HG03025 (cell line): ENCODE measurements around the gene POTEF.
"Not testable (repeated sequence)": the region's sequence is repeated elsewhere in the genome, so short reads cannot be mapped to it uniquely, and the experiment has no call there.

ENCODE experiments used
- ATAC-seq: cut with Tn5 transposase; IDR thresholded peaks from one replicate; pipeline ENCODE4 v1.9.1; 2021; ENCODE audit warnings: mild to moderate bottlenecking, moderate library complexity; ENCODE audit not compliant: unreplicated experiment, low FRiP score

Gene POTEF

DNA sequence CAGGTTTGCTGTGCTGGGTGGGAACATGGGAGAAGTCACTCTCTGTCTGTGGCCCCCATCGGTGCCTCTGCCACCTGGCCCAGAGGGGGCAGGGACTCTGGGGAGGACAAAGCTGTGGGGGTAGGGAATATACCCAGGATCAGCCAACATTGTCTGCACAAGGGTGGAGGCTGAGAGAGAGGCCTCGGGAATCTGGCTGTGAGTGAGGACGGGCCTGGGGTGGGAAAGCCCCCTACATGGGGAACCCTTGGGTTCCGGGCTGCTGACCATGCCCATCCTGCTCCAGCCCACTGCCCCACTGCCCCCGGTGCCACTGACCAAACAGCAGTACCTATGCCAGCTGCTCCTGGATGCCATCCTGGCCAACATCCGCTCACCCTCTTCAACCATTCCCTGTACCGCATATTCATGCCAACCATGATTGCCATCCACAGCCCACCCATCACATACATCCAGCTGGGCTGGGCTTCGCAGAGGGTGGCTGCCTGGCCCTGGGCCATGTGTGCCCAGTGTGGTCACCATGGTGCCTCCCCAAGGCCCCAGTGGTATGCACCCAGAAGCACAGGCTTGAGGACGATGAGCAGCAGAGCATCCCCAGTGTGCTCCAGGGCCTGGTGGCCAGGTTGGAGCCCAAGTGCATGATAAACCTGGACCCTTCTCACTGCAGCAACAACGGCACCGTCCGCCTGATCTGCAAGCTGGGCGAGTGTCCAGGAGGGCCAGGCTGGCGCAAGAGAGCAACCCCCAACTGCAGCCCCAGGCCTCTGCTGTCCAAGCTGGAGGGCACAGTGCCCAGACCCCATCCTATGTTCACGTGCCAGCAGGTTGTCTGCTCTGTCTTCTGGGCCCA is 6.9 kb upstream of the POTEF start:
- ATAC-seq = no peak

DNA sequence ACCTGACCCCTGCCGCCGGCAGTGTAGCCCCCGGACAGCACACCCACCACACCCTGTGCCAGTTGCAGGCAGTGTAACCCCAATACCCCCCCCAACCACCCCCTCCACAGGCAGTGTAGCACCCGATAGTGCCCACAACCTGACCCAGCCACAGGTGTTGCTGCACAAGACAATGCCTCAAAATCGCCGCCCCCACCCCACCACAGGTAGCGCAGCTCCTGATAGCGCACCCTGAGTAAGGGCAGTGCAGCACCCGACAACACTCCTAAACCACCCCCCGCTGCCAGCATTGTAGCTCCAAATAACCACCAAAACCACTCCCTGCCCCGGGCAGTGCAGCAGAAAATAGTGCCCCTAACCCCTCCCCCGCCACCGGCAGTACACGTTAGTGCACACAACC is 558 bp downstream of the POTEF start:
- not testable (repeated sequence) for ATAC-seq

DNA sequence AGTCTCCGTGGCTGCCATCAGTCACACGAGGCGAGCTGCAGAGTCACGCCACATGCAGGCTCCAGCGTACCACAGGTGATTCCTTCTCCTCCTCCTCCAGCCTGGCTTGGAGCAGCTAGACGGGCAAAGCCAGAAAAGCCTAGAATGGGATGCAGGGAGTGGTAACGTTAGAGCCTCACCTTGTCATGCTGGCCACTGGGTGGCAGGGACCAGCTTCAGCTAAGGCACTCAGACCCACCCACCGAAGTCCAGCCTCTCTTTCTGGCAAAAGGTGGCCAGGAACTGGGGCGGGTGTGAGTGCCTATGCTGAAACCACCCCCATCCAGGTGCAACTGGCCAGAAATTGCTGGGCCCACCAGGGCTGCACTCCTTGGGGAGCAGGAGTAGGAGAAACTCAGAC is 1.3 kb downstream of the POTEF start:
- ATAC-seq = not testable (repeated sequence)

DNA sequence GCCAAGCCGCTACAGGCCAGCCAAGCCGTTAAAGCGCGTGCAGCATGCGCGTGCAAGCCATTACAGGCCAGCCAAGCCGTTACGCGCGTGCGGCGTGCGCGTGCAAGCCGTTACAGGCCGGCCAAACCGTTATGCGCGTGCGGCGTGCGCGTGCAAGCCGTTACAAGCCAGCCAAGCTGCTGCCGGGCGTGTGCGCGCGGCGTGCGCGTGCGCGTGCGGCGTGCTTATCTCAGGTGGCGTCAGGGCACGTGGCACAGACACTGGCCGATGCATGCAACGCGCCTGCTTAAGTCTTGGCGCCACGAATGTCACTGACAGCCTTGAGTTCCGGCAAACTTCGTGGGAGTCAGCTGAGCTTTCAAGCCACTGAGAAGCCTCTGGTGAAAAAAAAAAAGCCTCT is 8.1 kb downstream of the POTEF start:
- ATAC-seq = not testable (repeated sequence)

DNA sequence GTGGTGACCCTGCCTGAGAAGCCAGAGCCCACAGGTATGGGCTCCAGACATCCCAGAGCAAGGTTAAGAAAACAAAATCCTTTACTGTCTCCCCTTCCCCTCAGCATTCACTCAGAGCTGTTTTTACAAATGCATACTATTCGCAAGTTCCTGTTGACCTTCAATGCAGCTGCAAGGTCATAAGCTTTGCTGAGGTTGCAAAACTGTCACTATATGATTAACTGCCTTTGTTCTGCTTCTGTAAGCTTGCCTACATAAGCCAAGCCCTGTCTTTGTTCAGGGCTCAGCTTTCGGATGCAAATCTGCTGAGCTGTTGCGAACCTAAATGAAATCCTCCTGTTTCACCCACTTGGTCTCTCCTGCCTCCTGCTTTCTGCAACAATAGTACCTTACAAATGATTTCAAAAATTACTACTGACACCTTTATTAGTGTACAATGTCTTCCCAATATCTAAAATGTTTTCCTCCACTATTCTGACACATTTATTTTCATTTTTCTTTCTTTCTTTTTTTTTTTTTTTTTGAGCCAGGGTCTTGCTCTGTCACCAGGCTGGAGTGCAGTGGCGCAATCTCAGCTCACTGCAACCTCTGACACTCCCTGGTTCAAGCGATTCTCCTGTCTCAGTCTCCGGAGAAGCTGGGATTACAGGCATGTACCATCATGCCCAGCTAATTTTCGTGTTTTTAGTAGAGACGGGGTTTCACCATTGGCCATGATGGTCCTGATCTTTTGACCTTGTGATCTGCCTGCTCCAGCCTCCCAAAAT is 26.2 kb downstream of the POTEF start:
- ATAC-seq = not testable (repeated sequence)

DNA sequence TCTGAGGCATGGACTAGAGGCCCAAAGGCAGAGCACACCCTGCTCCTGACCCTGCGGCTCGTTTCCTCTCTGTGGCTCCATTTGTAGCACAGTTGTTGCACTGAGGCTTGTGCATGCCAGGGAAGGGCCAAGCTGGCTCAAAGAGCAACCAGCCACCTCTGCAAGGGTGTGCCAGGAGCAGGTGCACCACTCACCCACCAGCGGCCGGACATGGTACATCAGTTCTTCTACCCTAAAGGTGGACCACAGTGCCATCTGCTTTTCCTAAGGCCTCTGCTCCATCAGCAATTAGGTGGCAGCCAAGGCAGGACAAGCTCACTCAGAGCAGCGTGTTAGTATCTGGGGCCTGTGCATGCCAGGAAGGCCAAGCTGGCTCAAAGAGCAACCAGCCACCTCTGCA is 66.4 kb downstream of the POTEF start:
- ATAC-seq = not testable (repeated sequence)

DNA sequence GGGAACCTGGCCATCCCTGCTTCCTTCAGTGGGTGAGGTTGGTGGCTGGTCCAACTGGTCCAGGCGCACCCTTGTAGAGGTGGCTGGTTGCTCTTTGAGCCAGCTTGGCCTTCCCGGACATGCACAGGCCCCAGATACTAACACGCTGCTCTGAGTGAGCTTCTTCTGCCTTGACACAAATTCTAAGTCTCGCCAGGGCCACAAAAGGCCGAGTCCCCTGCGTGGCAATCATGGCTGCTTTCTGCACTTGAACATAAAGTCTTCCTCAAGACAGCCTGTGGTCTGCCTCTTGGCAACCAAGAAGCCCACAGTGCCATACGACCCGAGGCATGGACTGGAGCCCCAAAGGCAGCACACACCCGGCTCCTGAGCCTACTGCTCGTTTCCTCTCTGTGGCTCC is 69.0 kb downstream of the POTEF start:
- not testable (repeated sequence) for ATAC-seq

DNA sequence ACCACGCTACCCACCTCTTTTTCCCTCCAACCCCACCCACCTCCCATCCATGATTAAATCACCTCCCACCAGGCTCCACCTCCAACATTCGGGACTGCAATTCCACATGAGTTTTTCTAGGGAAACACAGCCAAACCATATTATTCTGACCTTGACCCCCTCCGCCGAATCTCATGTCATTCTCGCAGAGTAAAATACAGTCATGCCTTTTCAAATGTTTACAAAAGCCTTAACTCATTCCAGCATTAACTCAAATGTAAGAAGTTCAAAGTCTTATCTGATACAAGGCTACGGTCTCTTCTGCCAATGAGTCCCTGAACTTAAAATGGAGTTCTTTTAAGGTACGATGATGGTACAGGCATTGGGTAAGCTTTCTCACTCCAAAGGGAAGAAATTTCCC is 72.7 kb downstream of the POTEF start:
- not testable (repeated sequence) for ATAC-seq

DNA sequence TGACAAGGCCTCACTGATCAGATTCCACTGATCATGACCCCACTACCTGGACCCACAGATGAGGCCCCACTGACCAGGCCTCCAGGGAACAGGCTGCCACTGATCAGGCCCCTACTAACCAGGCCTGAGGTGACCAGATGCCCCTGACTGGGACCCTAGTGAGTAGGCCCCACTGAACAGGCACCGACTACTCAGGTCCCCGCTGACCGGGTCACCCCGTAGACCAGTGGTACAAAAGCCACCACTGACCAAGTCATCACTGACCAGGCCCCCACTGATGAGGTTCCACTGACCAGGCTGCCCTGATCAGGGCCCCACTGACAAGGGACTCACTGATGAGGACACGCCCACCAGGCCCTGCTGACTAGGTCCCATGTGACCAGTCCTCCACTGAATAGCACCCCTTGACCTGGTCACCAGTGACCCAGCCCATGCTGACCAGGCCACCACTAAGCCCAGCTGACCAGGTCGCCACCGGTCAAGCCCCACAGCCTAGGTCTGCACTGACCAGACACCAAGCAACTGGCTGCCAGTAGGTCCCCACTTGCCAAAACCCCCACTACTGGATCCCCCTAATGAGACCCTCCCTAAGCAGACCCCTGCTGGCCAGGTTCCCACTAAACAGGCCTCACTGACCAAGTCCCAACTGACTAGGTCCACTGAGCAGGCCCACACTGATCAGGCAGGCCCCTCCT is 75.7 kb downstream of the POTEF start:
- ATAC-seq = not testable (repeated sequence)

DNA sequence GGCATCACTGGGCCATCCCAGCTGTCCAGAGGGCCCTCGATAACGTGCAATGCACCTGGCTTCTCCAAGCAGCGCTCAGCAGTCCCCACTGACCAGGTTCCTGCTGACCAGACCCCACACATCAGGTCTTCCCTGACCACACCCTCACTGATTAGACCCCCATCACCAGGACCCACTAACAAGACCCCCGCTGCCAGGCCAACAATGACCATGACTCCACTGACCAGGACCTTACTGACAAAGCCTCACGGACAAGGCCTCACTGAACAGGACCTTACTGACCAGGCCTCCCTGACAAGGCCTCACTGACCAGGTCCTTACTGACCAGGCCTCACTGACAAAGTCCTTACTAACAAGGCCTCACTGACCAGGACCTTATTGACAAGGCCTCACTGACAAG is 76.6 kb downstream of the POTEF start:
- not testable (repeated sequence) for ATAC-seq

DNA sequence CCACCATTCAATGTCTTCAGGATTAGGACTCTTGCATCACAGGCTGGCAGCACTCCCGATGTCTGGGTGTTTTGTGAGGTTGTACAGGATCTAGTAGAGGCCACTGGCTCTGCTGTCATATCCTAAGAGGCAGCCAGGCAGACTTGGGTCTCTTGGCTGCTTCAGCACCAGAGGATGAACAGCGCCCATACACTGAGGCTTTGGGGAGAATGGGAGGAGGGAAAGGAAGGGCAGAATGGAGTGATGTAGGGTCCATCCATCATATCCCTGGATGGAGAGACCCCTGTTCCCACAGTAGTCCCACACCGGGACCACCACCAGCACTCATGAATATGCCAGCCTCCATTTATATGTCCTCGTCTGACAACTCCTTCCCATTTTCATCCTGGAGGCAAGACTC is 80.6 kb downstream of the POTEF start:
- not testable (repeated sequence) for ATAC-seq

DNA sequence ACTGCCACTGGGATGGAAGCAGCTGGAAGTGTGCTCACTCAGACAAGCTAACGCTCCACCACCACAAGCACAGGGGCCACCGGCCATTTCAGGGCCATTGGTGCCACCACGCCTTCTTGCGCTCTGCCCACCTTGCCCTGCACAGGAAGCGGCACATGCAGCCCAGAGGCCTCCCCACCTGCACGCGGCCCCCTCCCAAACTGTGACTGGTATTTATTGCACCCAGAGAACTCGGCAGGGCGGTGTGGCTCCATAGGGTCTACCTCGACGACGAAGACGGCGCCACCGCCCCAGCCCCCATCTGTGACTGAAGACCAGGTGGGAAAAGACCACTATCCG is 90.8 kb downstream of the POTEF start:
- ATAC-seq = not testable (repeated sequence)

DNA sequence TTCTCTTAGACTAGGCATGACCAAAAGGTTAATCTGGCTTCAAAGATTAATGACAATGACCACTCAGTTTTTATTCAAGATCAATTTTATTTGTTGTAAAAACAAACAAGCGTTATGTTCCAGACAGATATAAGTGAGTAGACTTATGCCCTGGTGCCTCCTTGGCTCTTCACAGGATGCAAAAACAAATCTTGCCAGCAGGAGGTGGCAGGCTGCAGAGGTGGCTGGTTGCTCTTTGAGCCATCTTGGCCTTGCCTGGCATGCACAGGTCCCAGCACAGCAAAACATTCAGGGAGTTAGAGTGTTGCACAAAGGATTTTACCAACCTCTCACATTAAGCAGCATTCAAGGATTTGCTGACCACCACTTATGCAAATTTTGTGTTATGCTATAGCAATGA is 103.1 kb downstream of the POTEF start:
- ATAC-seq = not testable (repeated sequence)
